ENCODE data around the gene CD3D. TPM values are rescaled to one million over a fixed set of nuclear protein-coding genes. Genes with fewer than 3 reads are reported as not detected.

Gene CD3D
- total RNA-seq, 1 donor from 2014 or later = 13.8 TPM

DNA sequence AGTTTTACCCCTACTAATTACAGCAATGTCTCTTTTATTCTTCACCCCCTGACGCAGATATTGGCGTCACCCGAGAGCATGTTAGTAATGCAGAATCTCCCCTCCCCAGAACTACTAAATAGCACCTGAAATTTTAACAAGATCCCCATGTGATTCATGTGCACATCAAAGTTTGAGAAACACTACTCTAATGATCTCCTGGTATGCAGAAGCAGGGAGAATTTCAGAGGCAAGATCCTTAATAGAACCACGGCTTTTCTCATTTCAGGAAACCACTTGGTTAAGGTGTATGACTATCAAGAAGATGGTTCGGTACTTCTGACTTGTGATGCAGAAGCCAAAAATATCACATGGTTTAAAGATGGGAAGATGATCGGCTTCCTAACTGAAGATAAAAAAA is 7.0 kb upstream of the CD3D start:
- intact Hi-C loops (cut with DNase I) = no loop called here
- Histone ChIP-seq H3K27me3 (no peaks in the 10 kb centered on the region), H3K4me1 (no peaks in the 10 kb centered on the region), H3K9me3 (no peaks in the 10 kb centered on the region), H3K4me3 (no peak overlapping the region), H3K27ac (no peak overlapping the region), H3K36me3 (no peaks in the 10 kb centered on the region)
- DNase-seq (ENCODE audit: extremely low spot score in 2 of 2) = no peak
- TF ChIP-seq POLR2AphosphoS5 (IDR thresholded peaks at IDR 0.05; ENCODE audit: insufficient read depth in 1 of 2, low read depth in 1 of 2) = no peak
- TF ChIP-seq POLR2A (IDR thresholded peaks at IDR 0.05) = no peak
- TF ChIP-seq, protein P1, sequence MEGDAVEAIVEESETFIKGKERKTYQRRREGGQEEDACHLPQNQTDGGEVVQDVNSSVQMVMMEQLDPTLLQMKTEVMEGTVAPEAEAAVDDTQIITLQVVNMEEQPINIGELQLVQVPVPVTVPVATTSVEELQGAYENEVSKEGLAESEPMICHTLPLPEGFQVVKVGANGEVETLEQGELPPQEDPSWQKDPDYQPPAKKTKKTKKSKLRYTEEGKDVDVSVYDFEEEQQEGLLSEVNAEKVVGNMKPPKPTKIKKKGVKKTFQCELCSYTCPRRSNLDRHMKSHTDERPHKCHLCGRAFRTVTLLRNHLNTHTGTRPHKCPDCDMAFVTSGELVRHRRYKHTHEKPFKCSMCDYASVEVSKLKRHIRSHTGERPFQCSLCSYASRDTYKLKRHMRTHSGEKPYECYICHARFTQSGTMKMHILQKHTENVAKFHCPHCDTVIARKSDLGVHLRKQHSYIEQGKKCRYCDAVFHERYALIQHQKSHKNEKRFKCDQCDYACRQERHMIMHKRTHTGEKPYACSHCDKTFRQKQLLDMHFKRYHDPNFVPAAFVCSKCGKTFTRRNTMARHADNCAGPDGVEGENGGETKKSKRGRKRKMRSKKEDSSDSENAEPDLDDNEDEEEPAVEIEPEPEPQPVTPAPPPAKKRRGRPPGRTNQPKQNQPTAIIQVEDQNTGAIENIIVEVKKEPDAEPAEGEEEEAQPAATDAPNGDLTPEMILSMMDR (IDR thresholded peaks at IDR 0.05) = no peak

DNA sequence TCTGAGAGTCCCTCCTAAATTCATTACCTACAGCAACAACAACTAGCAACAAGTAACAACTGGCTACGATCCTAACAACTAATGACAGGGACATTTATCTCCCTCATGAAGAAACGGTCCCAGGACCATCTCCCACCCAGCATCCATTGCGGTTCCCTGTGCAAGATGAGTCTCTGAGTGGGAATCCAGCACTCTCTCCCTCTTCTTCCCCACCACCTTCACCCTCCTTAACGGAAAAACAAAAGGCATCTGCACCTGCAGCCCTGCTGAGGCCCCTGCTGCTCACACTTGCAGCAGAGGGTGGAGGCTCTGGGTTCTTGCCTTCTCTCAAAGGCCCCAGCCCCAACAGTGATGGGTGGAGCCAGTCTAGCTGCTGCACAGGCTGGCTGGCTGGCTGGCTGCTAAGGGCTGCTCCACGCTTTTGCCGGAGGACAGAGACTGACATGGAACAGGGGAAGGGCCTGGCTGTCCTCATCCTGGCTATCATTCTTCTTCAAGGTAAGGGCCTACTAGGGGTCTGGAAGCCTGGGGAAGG is 1.5 kb upstream of the CD3D start, which contains the start of gene CD3G:
Gene CD3G, plus strand, starts transcription at position 364 of the 535 bp plus-strand sequence. Its CDS starts 80 bp downstream, at position 444.
- H3K4me1 ChIP-seq = no peaks in the 10 kb centered on the region
- no peaks in the 10 kb centered on the region for H3K36me3 ChIP-seq
- H3K27me3 ChIP-seq = no peaks in the 10 kb centered on the region
- DNase-seq (ENCODE audit: extremely low spot score in 2 of 2) = no peak
- no peak within 1 kb of the TSS for H3K4me3 ChIP-seq
- TF ChIP-seq POLR2AphosphoS5 (IDR thresholded peaks at IDR 0.05; ENCODE audit: insufficient read depth in 1 of 2, low read depth in 1 of 2) = no peak
- no peak for TF ChIP-seq POLR2A (IDR thresholded peaks at IDR 0.05)
- TF ChIP-seq, protein P1 (IDR thresholded peaks at IDR 0.05) = no peak
- no peak within 1 kb of the TSS for H3K27ac ChIP-seq
- no peaks in the 10 kb centered on the region for H3K9me3 ChIP-seq
- intact Hi-C loops (cut with DNase I) = no loop called here

DNA sequence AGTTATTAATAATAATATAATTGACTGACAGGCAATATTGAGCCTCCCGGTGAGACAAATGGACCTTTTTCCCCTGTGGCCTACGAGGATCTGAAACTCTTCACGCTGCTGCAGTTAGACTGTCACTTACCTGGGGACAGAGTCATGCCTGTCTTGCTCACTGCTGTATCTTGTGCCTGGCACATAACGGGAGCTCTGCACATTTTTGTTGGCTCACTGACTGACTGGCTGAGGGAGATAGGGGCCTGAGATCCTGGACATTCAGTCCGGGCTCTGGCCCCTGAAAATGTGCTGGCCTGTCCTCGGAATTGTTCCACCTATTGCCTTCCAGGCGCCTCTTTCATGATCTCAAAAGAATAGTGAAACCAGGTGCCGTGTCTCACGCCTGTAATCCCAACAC is 743 bp upstream of the CD3D start:
- no peak overlapping the region for H3K27ac ChIP-seq
- no peak for DNase-seq (ENCODE audit: extremely low spot score in 2 of 2)
- H3K27me3 ChIP-seq = no peaks in the 10 kb centered on the region
- intact Hi-C loops (cut with DNase I) = no loop called here
- no peak overlapping the region for H3K4me3 ChIP-seq
- TF ChIP-seq, protein P1 (IDR thresholded peaks at IDR 0.05) = no peak
- no peak for TF ChIP-seq POLR2A (IDR thresholded peaks at IDR 0.05)
- TF ChIP-seq POLR2AphosphoS5 (IDR thresholded peaks at IDR 0.05; ENCODE audit: insufficient read depth in 1 of 2, low read depth in 1 of 2) = no peak
- H3K9me3 ChIP-seq = no peaks in the 10 kb centered on the region
- H3K36me3 ChIP-seq = no peaks in the 10 kb centered on the region
- H3K4me1 ChIP-seq = no peaks in the 10 kb centered on the region

DNA sequence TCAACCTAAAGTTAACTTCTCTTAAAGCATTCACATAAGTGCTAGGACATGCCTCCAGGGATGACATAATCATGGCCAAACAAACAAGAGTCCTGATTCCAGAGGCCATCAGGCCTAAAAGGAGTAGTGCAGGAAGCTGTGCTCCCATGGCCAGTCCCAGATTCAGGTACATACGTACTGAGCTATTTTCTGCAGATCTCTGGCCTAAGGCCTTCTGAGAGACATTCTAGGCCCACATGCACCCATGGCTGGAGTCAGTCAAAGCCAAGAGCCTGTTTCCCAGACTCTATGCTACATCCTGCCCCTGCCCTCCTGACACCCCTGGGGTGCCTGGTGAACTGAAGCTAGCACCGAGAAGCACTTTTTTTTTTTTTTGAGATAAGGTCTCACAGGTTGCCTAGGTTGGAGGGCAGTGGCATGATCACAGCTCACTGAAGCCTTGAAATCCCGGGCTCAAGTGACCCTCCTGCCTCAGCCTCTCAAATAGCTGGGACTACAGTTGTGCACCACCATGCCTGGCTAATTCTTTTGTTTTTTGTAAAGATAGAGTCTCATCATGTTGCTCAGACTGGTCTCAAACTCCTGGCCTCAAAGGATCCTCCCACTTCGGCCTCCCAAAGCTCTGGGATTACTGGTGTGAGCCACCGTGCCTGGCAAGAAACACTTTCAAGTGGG is 553 bp downstream of the CD3D start:
- H3K9me3 ChIP-seq = no peaks in the 10 kb centered on the region
- H3K27ac ChIP-seq = no peak overlapping the region
- H3K4me1 ChIP-seq = no peaks in the 10 kb centered on the region
- H3K36me3 ChIP-seq = no peaks in the 10 kb centered on the region
- no peak overlapping the region for H3K4me3 ChIP-seq
- TF ChIP-seq, protein P1 (IDR thresholded peaks at IDR 0.05) = no peak
- TF ChIP-seq POLR2A (IDR thresholded peaks at IDR 0.05) = no peak
- no peak for TF ChIP-seq POLR2AphosphoS5 (IDR thresholded peaks at IDR 0.05; ENCODE audit: insufficient read depth in 1 of 2, low read depth in 1 of 2)
- DNase-seq (ENCODE audit: extremely low spot score in 2 of 2) = no peak
- intact Hi-C loops (cut with DNase I) = no loop called here
- no peaks in the 10 kb centered on the region for H3K27me3 ChIP-seq

DNA sequence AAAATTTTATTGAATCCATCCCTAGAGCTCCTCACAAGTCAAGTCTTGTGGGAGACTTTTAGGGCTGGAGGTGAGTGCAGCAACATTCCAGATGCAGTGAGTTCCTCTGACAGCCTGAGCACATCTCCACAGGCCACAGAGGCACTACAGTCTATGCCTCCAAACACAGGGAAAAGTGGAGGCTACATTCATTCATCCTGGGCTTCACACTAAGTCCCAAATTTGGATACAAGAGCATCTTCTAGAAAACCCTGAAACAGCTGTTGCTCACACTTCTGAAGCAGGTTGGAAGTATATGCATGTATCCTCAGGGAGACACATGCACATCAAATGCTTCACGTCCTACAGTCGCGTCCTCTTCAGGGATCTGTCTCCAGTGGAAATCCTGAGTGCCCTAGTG is 1.2 kb downstream of the CD3D start:
- Histone ChIP-seq H3K4me3 (no peak overlapping the region), H3K27ac (no peak overlapping the region), H3K9me3 (no peaks in the 10 kb centered on the region), H3K36me3 (no peaks in the 10 kb centered on the region), H3K4me1 (no peaks in the 10 kb centered on the region), H3K27me3 (no peaks in the 10 kb centered on the region)
- no peak for TF ChIP-seq POLR2AphosphoS5 (IDR thresholded peaks at IDR 0.05; ENCODE audit: insufficient read depth in 1 of 2, low read depth in 1 of 2)
- TF ChIP-seq POLR2A (IDR thresholded peaks at IDR 0.05) = no peak
- TF ChIP-seq, protein P1 (IDR thresholded peaks at IDR 0.05) = no peak
- intact Hi-C loops (cut with DNase I) = no loop called here
- DNase-seq (ENCODE audit: extremely low spot score in 2 of 2) = no peak
